CD4-positive, CD25-positive, alpha-beta regulatory T cell (primary cell): Measurements from ENCODE around the gene CBFA2T3. TPM values are rescaled to one million over a fixed set of nuclear protein-coding genes. Genes with fewer than 3 reads are reported as not detected.
A peak's percentile ranks its signal among the peaks of the same experiment; 100 is the strongest.

Source experiments
- ATAC-seq, 2 donors: fragments of 150-1000 bp; cut with Tn5 transposase; one replicate each; pipeline ENCODE4 v1.10.0; 2021; ENCODE audit warnings: low read depth in 2 of 2, moderate number of reproducible peaks in 2 of 2, moderate library complexity in 1 of 2
- DNase-seq, 3 donors: peaks; one replicate each; pipeline versions ENCODE4 v3.0.0 to v3.0.0-alpha.2; 2012 to 2022; ENCODE audit warnings: mixed read lengths in 1 of 3
- H3K27ac ChIP-seq: one replicate; pipeline ENCODE4 v1.7.0; 2013; ENCODE audit warnings: mild to moderate bottlenecking, low read length; ENCODE audit not compliant: insufficient read depth, poor library complexity, severe bottlenecking
- H3K27me3 ChIP-seq: one replicate; pipeline ENCODE4 v1.7.0; 2013; ENCODE audit warnings: low read length; ENCODE audit not compliant: control insufficient read depth, insufficient read depth
- H3K36me3 ChIP-seq: one replicate; pipeline ENCODE4 v1.7.0; 2013; ENCODE audit warnings: mild to moderate bottlenecking, low read length, moderate library complexity; ENCODE audit not compliant: control insufficient read depth, insufficient read depth
- H3K4me1 ChIP-seq: 2 replicates; pipeline ENCODE4 v1.7.0; 2013; ENCODE audit warnings: mild to moderate bottlenecking, low read length; ENCODE audit not compliant: insufficient read depth, control insufficient read depth, poor library complexity, severe bottlenecking
- H3K4me3 ChIP-seq: one replicate; pipeline ENCODE4 v1.7.0; 2013; ENCODE audit warnings: low read depth, mild to moderate bottlenecking, low read length, moderate library complexity
- H3K9me3 ChIP-seq, 2 experiments: 1 replicate in 1 of 2; 2 replicates in 1 of 2; pipeline ENCODE4 v1.7.0; 2013; ENCODE audit warnings: low read length in 2 of 2, mild to moderate bottlenecking in 1 of 2, moderate library complexity in 1 of 2; ENCODE audit not compliant: control insufficient read depth in 2 of 2
- H3K27ac Mint-ChIP-seq, 3 donors: one replicate each; pipeline ENCODE4 v1.8.0; 2020 to 2022; ENCODE audit warnings: mild to moderate bottlenecking in 3 of 3, mixed read lengths in 3 of 3, moderate library complexity in 2 of 3
- H3K27me3 Mint-ChIP-seq: one replicate; pipeline ENCODE4 v1.8.0; 2022; ENCODE audit warnings: mild to moderate bottlenecking, mixed read lengths
- H3K36me3 Mint-ChIP-seq: one replicate; pipeline ENCODE4 v1.8.0; 2020; ENCODE audit warnings: mixed read lengths
- H3K4me1 Mint-ChIP-seq, 4 donors: one replicate each; pipeline ENCODE4 v1.8.0; 2020 to 2022; ENCODE audit warnings: mixed read lengths in 4 of 4, mild to moderate bottlenecking in 1 of 4
- H3K4me3 Mint-ChIP-seq, 4 donors: one replicate each; pipeline ENCODE4 v1.8.0; 2020 to 2022; ENCODE audit warnings: mild to moderate bottlenecking in 4 of 4, mixed read lengths in 4 of 4, moderate library complexity in 3 of 4
- H3K9me3 Mint-ChIP-seq, 7 donors: one replicate each; pipeline ENCODE4 v1.8.0; 2020 to 2022; ENCODE audit warnings: mixed read lengths in 7 of 7, mild to moderate bottlenecking in 3 of 7, moderate library complexity in 2 of 7
- polyA plus RNA-seq, 4 donors: library from polyadenylated mRNA; unstranded; fragments of 300-500 nt; fragmentation: Illumina TruSeq; gene quantifications; one replicate each; pipeline ENCODE4 v1.2.3, GENCODE V29; 2021
- total RNA-seq: library from RNA; stranded (reverse); gene quantifications from one replicate; pipeline ENCODE4 v1.2.3, GENCODE V29; 2022

The CBFA2T3 gene
- total and polyA plus RNA-seq, 5 donors from 2014 or later = 0.25 to 1.3 TPM; not detected in 3

- Mint-ChIP-seq H3K4me1 (peaks cover 0 to 2% (median under 1%) of the 10 kb centered on the region in 4 donors), H3K4me3 (no peak overlapping the region), H3K9me3 (peaks cover 0 to 2% (median 0%) of the 10 kb centered on the region in 7 donors), H3K36me3 (no peaks in the 10 kb centered on the region), H3K27me3 (peaks cover 15% of the 10 kb centered on the region), H3K27ac (no peak overlapping the region)
- Histone ChIP-seq H3K27ac (no peak overlapping the region), H3K4me1 (no peaks in the 10 kb centered on the region), H3K36me3 (no peaks in the 10 kb centered on the region), H3K4me3 (no peak overlapping the region), H3K27me3 (no peaks in the 10 kb centered on the region), H3K9me3 (no peaks in the 10 kb centered on the region)
- DNase-seq (no peak), ATAC-seq (no peak)
Measured at GRCh38 chr16:88871730-88872416, 105.1 kb downstream of the CBFA2T3 start.

- Histone ChIP-seq H3K27me3 (no peaks in the 10 kb centered on the region), H3K9me3 (no peaks in the 10 kb centered on the region)
- no peaks in the 10 kb centered on the region for H3K36me3 Mint-ChIP-seq
Measured at GRCh38 chr16:88871349-88871702, 105.7 kb downstream of the CBFA2T3 start.

GRCh38 chr16:88870608-88871348 lies 106.2 kb downstream of the CBFA2T3 start:
- DNase-seq (no peak), ATAC-seq (no peak)
- Mint-ChIP-seq H3K27ac (peak overlapping the region in 1 of 3 donors; percentile 56), H3K9me3 (peaks cover 0 to 1% (median 0%) of the 10 kb centered on the region in 7 donors), H3K27me3 (peaks cover 15% of the 10 kb centered on the region), H3K36me3 (no peaks in the 10 kb centered on the region), H3K4me1 (peaks cover 0 to 3% (median 1%) of the 10 kb centered on the region in 4 donors), H3K4me3 (no peak overlapping the region)
- Histone ChIP-seq H3K9me3 (no peaks in the 10 kb centered on the region), H3K27me3 (no peaks in the 10 kb centered on the region), H3K4me3 (no peak overlapping the region), H3K36me3 (no peaks in the 10 kb centered on the region), H3K27ac (no peak overlapping the region), H3K4me1 (no peaks in the 10 kb centered on the region)

More at GRCh38 chr16:88871349-88871702, 105.7 kb downstream of the CBFA2T3 start:
- no peak for DNase-seq
- no peak overlapping the region for H3K4me3 Mint-ChIP-seq
- H3K27me3 Mint-ChIP-seq = peaks cover 15% of the 10 kb centered on the region
- no peak for ATAC-seq
- no peak overlapping the region for H3K4me3 ChIP-seq
- H3K36me3 ChIP-seq = no peaks in the 10 kb centered on the region
- no peak overlapping the region for H3K27ac ChIP-seq
- H3K4me1 ChIP-seq = no peaks in the 10 kb centered on the region
- peaks cover 0 to 1% (median 0%) of the 10 kb centered on the region in 7 donors for H3K9me3 Mint-ChIP-seq
- peak overlapping the region in 1 of 3 donors; percentile 56 for H3K27ac Mint-ChIP-seq
- H3K4me1 Mint-ChIP-seq = peaks cover 0 to 3% (median 1%) of the 10 kb centered on the region in 4 donors

GRCh38 chr16:88869673-88869980 lies 107.4 kb downstream of the CBFA2T3 start:
- no peaks in the 10 kb centered on the region for H3K27me3 ChIP-seq
- H3K27ac Mint-ChIP-seq = no peak overlapping the region
- DNase-seq = no peak

GRCh38 chr16:88868974-88869672 lies 107.9 kb downstream of the CBFA2T3 start:
- Histone ChIP-seq H3K4me1 (no peaks in the 10 kb centered on the region), H3K9me3 (no peaks in the 10 kb centered on the region), H3K36me3 (no peaks in the 10 kb centered on the region), H3K4me3 (no peak overlapping the region), H3K27me3 (no peaks in the 10 kb centered on the region), H3K27ac (no peak overlapping the region)
- no peak for DNase-seq
- Mint-ChIP-seq H3K36me3 (no peaks in the 10 kb centered on the region), H3K4me3 (no peak overlapping the region), H3K4me1 (peaks cover 0 to 2% (median under 1%) of the 10 kb centered on the region in 4 donors), H3K27me3 (peaks cover 15% of the 10 kb centered on the region), H3K9me3 (peaks cover 0 to 1% (median 0%) of the 10 kb centered on the region in 7 donors), H3K27ac (no peak overlapping the region)
- ATAC-seq = no peak

More at GRCh38 chr16:88869673-88869980, 107.4 kb downstream of the CBFA2T3 start:
- H3K4me1 ChIP-seq = no peaks in the 10 kb centered on the region
- Mint-ChIP-seq H3K4me3 (no peak overlapping the region), H3K27me3 (peaks cover 15% of the 10 kb centered on the region), H3K36me3 (no peaks in the 10 kb centered on the region), H3K4me1 (peaks cover 0 to 2% (median under 1%) of the 10 kb centered on the region in 4 donors), H3K9me3 (peaks cover 0 to 1% (median 0%) of the 10 kb centered on the region in 7 donors)
- H3K36me3 ChIP-seq = no peaks in the 10 kb centered on the region
- no peak overlapping the region for H3K4me3 ChIP-seq
- no peaks in the 10 kb centered on the region for H3K9me3 ChIP-seq
- no peak for ATAC-seq
- no peak overlapping the region for H3K27ac ChIP-seq

- no peaks in the 10 kb centered on the region for H3K27me3 ChIP-seq
- peaks cover 0 to 1% (median 0%) of the 10 kb centered on the region in 7 donors for H3K9me3 Mint-ChIP-seq
- H3K4me3 ChIP-seq = no peak overlapping the region
- no peaks in the 10 kb centered on the region for H3K4me1 ChIP-seq
- no peak overlapping the region for H3K4me3 Mint-ChIP-seq
- no peak overlapping the region for H3K27ac Mint-ChIP-seq
- no peaks in the 10 kb centered on the region for H3K9me3 ChIP-seq
- ATAC-seq (no peak), DNase-seq (no peak)
- H3K4me1 Mint-ChIP-seq = peaks cover 0 to 2% (median under 1%) of the 10 kb centered on the region in 4 donors
- peaks cover under 1% of the 10 kb centered on the region for H3K36me3 Mint-ChIP-seq
- H3K27ac ChIP-seq = no peak overlapping the region
- H3K27me3 Mint-ChIP-seq = peaks cover 15% of the 10 kb centered on the region
- H3K36me3 ChIP-seq = peaks cover under 1% of the 10 kb centered on the region
Measured at GRCh38 chr16:88867581-88868246, 109.3 kb downstream of the CBFA2T3 start.

GRCh38 chr16:88866151-88866920 lies 110.7 kb downstream of the CBFA2T3 start, which contains the start of gene PABPN1L:
Gene PABPN1L, minus strand, starts transcription at chr16:88866660. Its CDS starts 54 bp downstream, at chr16:88866606.
- Mint-ChIP-seq H3K4me3 (no peak within 1 kb of the TSS), H3K4me1 (peaks cover 0 to 2% (median under 1%) of the 10 kb centered on the region in 4 donors), H3K27ac (peak within 1 kb of the TSS in 1 of 3 donors; percentile 75), H3K36me3 (peaks cover 5% of the 10 kb centered on the region), H3K9me3 (peaks cover 0 to 1% (median 0%) of the 10 kb centered on the region in 7 donors), H3K27me3 (peaks cover 13% of the 10 kb centered on the region)
- Histone ChIP-seq H3K9me3 (no peaks in the 10 kb centered on the region), H3K4me3 (no peak within 1 kb of the TSS), H3K36me3 (peaks cover 12% of the 10 kb centered on the region), H3K4me1 (no peaks in the 10 kb centered on the region), H3K27me3 (no peaks in the 10 kb centered on the region), H3K27ac (no peak within 1 kb of the TSS)
- no peak for ATAC-seq
- DNase-seq = no peak
